Glomerular endothelial cell (primary cell): ENCODE measurements around the gene GSG1. TPM values are rescaled to one million over a fixed set of nuclear protein-coding genes. Genes with fewer than 3 reads are reported as not detected.
"Not testable (repeated sequence)": the region's sequence is repeated elsewhere in the genome, so short reads cannot be mapped to it uniquely, and the experiment has no call there.

Experiments
- DNase-seq: peaks from one replicate; pipeline ENCODE4 v3.0.0-alpha.2; 2011; ENCODE audit warnings: low read depth, low spot score; ENCODE audit errors: extremely low read depth
- total RNA-seq: library from RNA; depleted of rRNA; stranded (reverse); fragments of >200 nt; gene quantifications from 2 replicates; pipeline ENCODE4 v1.2.3, GENCODE V29; 2015

GSG1 gene
- total RNA-seq, 1 donor from 2014 or later = not detected

DNA sequence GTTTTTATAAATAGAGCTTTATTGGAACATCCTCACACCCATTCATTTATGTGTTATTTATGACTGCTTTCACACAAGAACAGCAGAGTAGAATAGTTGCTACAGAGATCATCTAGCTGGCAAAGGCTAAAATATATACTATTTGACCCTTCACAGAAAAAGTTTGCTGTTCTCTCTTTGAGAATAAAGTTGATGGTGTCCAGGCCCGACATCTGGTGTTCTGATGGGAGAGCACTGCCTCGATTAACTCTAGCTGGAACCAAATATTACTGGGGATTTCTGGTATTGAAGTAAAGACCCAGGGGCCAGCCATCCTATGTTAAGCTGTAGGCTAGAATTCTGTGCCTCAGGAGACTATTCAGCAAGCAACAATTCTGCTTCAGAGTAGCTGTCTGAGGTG lies 37.5 kb downstream of the GSG1 start:
- DNase-seq = no peak

DNA sequence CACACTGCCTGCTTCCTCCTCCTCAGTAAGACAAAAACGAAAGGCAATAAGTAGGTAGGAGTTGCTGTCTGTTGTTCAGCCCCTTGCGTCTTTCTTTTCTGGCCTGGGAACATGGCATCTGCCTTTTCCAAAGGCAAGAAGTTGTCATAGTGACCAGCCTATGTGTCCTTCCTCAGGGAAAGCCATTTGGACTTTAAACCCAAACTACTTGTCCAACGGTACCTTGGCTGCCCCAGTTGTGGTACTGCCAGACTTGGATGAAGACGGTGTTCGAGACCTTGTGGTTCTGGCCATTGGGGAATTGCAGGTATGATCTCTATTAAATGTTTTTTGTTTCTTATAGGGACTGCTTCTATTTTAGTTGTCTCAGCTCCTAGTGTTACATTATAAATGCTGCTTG lies 40.8 kb downstream of the GSG1 start:
- DNase-seq = no peak

DNA sequence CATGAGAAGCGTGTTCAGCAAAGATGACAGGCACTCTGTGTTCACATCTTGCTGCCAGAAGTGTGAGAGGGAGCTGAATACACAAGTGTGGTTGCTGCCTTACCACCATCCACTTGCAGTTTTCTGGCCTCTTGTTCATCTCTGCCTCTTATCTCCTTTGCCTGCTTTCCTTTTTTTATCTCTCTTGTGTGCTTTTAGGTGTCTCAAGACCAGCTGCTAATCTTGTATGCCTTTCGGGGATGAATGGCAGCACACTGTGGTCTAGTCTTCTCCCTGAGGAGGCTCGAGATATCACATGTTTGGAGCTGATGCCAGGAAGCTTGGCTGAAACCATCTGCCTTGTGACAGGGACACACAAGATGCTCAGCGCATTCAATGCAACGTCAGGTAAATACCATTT lies 42.1 kb downstream of the GSG1 start:
- DNase-seq = no peak

DNA sequence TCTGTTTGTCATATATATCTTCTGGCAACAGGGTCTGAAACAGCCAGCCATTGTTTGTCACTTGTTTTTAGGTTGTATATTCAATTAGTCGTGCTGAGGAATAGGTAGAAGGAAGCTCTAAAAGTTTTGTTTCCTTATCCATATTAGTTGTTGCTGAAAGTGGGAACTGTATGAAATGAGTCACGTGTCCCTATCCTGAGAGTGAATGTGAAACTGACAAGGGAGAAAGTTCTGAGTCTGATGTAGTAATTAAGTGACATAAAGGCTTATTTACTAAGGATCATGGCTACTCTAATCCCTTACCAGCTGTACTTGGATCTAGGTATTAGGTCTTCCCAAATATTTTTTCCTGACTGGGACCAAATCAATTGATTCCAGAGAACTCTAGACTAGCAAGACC lies 42.9 kb downstream of the GSG1 start:
- no peak for DNase-seq

DNA sequence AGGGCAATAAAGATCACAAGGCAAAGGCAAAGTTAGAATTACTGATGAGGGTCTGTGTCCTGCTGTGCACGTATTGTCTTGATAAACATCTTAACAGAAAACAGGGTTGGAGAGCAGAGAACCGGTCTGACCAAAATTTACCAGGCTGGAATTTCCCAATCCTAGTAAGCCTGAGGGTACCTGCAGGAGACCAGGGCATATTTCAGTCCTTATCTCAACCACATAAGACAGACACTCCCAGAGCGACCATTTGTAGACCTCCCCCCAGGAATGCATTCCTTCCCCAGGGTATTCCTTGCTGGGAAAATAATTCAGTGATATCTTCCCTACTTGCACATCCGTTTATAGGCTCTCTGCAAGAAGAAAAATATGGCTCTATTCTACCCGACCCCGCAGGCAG lies 49.9 kb downstream of the GSG1 start:
- not testable (repeated sequence) for DNase-seq

DNA sequence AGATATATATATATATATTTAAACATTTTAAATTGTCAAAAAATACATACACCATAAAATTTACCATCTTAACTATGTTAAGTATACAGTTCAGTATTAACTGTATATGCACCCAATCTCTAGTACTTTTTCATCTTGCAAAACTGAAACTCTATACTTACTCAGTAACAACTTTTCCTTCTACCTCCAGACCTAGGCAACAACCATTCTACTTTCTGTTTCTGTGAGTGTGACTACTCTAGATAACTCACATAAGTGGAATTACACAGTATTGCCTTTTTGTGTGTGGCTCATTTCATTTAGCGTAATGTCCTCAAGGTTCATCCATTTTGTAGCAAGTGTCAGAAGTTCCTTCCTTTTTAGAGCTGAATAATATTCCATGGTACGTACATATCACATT lies 51.0 kb downstream of the GSG1 start:
- DNase-seq = no peak

DNA sequence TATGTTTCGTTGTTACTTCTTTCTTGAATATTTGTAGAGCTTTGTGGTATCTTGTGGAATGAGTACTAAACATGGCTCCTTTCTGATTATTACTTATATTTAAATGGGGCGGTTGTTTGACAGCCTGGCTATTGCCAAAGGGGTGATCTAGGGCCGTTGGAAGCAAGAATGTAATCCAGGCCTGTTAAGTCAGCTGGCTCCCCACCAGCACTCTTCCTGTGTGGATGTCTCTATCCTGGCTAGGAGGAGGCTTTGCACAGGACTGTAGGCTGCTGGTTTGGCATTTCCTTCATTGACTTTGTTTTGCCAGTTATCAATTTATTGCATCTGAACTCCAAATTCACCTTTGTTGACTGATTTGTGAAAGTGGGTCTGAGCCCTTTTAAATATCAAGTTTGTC lies 53.7 kb downstream of the GSG1 start:
- peak; percentile 18 for DNase-seq

DNA sequence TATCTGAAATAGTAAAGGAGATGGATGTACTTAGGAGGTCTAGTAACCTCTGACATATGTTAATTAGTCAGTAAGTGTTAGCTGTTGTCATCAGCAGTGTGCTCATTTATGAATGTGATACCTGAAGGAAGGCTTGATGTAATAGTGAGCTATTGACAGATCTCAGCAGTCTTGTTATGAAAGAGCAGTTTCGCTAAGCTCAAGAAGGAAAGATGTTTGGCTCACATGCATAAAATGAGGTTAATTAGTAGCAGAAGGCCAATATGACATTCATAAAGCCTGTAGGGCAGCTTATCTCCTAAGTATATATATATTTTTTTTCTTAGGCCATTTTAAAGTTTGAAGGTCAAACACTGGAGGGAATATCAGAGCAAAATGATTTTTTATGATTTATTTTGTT lies 56.5 kb downstream of the GSG1 start:
- no peak for DNase-seq

DNA sequence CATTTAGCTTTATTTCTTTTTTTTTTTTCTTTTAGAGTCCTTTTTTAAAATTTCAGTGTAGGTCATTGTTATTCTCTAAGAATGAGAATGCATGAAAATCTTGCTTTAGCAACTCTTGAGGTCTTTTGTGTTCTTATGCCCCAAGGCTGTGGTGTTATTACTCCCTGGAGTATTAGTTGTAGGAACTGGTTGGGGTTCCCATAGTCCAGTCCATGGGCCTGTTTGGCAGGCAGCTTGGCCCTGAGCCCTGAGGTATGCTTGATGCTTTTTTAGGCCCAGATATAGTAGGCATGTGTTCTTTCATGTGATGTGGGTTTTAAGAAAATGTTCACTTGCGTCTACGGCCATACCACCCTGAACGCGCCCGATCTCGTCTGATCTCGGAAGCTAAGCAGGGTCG lies 57.7 kb downstream of the GSG1 start:
- DNase-seq = no peak

DNA sequence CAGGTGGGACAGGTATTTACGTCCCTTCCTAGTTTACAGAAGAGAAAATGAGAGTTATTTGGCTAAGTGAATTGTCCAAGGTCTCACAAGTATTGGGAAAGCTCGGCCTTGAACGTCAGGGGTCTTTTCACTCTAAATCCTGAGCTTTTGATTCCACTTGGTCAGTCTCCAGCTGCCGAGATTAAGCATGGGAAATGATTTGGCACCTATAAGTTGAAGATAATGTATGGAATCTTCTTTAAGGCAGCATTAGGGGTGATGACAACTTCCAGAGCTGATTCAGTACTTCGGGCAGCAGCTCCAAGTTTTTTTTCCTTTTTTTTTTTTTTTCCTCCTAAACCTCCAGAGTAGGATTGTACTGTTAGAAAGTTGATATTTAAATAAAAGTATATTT lies 58.6 kb downstream of the GSG1 start:
- DNase-seq = no peak

DNA sequence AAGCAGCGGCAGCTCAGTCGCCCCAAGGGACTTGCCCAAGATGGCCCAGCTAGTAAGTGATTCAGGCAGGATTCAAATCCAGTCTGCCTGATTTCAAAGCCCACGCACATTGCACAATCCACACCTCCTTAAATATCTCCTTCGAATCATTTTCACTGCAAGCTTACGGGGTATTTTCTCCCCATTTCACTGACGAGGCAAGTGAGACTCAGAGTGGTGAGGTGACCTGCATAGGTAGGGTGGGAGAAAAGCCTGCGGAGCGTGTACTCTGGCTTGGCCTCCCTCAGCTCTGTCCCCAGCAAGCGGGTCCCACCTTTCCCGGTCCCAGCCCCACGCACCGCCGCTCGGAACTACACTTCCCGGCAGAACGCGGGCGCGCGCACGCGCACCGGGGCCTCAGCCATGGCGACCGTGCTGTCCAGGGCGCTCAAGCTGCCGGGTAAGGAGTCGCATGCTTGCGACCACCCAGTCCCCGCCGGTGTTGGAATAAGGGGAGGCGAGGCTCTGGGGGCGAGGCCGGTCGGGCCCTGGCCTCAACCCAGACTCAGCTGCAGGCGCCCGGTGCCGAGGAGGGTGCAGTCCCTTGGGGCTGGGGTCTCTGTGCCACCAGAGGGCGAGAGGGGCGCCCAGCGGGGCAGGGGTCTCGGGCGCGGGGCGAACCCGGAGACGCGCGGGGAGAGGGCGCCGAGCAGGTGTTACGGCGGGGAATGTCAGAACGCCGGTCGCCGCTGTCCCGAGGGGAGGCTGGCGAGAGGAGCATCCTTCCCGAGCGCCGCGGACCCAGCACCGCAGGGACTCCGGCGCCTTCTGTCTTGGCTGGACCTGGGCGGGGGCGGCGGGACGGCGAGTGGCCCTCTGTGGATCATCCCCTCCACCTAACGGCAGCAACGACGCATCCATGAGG lies 59.2 kb downstream of the GSG1 start, which contains the start of gene FAM234B:
FAM234B (plus strand) TSS at position 380 of the 904 bp plus-strand sequence; CDS start at position 403, 23 bp downstream.
- DNase-seq = no peak

DNA sequence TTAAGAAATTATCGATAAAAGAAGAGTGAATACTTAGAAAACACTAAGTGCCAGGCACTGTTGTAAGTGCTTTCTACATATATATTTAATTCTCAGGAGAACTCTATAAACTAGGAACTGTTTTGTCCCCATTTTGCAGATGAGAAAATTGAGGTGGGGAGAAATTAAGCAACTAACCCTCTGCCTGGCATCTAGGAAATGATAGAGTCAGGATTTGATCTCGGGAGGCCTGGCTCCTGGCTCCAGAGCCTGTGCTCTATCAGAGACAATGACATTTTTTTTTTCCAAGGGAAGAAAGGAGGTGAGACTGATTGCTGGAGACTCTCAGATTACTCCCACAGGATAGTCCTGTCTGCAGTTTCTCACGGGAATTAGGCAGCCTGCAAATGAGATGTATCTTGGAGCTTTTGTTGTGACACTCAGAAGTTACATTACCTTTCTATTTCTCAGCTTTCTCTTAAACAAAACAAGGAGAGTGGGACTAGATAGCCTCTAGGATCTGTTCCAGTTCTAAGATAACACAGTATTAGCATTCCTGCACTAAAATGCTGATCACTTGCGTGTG lies 60.7 kb downstream of the GSG1 start:
- DNase-seq = no peak

DNA sequence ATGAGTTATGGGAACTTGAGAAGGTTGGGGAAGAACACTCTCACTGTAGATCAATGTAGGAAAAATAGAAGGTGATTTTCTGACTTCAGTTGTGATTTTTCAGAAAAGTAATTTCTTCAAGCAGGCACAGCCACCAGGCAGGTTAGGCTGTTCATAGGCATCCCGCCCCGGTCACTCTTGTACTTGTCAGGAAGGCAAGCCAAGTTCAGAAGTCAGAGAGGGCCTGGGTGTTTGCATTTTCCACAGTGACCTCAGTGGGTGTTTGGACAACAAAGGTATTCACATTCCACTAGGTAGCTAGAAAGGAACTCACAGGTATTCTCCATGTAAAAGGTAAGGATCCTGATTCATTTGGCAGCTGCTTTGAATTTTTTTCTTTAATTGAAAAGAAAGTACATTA lies 62.2 kb downstream of the GSG1 start:
- DNase-seq = no peak

DNA sequence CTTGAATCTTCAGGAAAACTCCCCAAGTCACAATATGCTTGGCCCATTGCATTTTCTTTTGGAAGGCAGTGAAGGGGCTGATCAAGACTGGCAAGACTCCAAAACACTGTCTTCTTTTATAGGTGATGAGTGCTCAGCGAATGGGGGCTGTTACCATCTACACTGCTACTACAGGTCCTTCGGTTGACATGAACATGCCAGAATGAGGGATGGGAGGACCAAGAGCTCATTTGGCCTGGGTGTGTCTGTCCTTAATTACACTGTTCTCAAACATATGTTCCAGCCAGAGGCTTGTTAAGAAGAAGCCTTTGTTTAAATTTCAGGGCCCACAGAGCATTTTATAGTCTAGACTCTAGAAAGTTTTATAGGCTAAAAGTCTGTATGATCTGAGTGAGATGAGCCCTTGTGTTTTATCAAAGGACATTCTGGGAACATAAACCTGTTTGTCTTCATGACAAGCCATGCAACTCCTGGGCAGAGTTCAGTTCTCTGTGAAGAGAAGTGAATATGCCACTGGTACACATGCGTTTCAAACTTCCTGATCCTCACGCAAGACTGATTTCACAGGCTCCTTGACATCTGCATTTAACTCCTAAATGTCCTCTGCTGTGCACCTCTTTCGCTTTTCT lies 64.0 kb downstream of the GSG1 start:
- no peak for DNase-seq

DNA sequence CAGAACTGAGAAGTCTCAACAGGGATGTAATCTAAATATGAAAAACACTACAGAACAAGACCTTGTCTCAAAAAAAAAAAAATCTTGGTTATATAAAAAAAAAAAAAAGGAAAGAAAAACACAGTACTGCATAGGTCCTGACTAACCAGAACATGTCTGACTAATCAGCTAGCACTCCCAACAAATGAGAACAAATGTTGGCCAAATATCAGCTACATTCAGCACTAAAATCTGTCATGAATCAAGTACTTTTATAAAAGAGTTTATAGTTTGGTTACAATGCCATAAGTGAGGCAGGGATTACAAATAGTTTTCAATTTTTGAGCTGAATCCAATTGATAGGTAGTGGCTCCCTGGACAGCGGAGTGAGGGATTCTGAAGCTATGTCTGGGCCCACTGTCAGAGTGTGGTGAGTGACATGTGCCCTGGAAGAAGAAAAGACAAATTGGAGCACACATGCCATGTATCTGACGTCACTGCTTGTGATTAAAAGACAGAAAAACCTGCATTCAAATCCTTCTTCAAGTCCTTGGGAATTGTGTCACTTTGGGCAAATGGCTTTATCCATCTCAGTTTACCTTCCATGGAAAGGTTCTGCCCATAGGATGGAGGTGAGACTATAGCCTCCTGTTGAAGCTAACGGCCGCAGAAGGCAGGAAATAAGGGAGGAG lies 64.8 kb downstream of the GSG1 start:
- DNase-seq = no peak

DNA sequence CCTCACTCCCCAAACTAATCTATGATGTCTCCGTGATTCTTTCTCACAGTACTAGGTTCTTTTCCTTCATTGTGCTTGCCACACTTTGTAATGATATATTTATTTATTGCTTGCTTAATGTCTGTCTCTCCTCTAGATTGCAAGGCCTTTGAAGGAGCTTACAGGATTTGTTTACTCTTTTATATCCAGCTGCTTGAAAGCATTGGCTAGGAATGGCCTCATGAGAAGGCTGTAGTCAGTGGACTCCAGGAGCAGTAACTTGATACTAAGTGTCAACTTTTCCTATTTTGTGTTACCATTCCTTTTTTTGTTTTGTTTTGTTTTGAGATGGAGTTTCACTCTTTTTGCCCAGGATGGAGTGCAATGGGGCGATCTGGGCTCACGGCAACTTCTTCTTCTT lies 66.6 kb downstream of the GSG1 start:
- no peak for DNase-seq

DNA sequence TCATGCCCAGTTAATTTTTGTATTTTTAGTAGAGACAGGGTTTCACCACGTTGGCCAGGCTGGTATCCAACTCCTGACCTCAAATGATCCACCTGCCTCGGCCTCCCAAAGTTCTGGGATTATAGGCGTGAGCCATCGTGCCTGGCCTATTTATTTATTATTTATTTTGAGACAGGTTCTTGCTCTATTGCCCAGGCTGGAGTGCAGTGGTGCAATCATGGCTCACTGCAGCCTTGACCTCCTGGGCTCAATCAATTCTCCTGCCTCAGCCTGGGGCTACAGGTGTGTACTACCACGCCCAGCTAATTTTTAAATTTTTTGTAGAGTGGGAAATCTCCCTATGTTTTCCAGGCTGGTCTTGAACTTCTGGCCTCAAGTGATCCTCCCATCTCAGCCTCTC lies 68.1 kb downstream of the GSG1 start:
- DNase-seq = not testable (repeated sequence)
